ENCODE measurements around the gene FOSB. TPM values are rescaled to one million over a fixed set of nuclear protein-coding genes. Genes with fewer than 3 reads are reported as not detected.

FOSB gene
- total and polyA plus RNA-seq, 9 of the 15 experiments (the other 6 are each of a cell fraction or from before 2014, with no cell fraction given) = 0.11 to 2.7 (median 0.73) TPM

DNA sequence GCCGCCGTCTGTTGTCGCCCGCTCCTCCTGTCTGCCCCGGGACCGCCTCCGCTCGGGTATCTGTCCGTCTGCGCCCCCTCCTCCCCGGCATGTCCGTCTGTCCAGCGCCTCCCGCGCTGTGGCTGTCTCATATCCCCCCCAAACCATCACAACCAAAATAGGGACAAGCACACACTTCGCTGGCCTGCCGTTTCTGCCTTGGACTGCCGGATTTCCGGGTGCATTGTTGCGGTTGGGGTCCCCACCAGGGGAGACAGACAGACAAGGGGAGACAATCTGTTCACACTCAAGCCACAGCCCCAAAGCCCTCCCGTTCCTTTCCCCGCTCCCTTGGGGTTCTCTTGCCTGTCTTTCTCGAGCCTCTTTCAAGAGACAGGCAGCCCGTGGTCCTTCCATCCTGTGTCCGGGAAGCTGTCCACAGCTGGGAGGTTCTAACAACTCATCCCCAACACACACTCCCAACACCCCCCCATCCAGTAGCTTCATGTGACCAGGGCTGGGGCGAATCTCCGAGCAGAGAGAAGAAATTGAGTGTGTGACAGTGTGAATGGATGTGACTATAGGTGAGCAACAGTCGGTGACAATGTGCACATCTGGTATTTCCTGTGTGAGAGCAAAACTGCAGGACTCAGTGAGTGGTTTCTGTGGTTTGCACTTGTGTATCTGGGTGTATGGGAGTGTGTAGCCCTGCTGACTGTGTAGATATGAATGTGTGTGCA is 16.5 kb upstream of the FOSB start (continued):
- TF ChIP-seq, protein P1, sequence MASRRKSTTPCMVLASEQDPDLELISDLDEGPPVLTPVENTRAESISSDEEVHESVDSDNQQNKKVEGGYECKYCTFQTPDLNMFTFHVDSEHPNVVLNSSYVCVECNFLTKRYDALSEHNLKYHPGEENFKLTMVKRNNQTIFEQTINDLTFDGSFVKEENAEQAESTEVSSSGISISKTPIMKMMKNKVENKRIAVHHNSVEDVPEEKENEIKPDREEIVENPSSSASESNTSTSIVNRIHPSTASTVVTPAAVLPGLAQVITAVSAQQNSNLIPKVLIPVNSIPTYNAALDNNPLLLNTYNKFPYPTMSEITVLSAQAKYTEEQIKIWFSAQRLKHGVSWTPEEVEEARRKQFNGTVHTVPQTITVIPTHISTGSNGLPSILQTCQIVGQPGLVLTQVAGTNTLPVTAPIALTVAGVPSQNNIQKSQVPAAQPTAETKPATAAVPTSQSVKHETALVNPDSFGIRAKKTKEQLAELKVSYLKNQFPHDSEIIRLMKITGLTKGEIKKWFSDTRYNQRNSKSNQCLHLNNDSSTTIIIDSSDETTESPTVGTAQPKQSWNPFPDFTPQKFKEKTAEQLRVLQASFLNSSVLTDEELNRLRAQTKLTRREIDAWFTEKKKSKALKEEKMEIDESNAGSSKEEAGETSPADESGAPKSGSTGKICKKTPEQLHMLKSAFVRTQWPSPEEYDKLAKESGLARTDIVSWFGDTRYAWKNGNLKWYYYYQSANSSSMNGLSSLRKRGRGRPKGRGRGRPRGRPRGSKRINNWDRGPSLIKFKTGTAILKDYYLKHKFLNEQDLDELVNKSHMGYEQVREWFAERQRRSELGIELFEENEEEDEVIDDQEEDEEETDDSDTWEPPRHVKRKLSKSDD (conservative IDR thresholded peaks at IDR 0.05; ENCODE audit: low read length) = no peak
- TF ChIP-seq, protein P2, sequence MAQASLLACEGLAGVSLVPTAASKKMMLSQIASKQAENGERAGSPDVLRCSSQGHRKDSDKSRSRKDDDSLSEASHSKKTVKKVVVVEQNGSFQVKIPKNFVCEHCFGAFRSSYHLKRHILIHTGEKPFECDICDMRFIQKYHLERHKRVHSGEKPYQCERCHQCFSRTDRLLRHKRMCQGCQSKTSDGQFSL (CRISPR knock-in tag; IDR thresholded peaks at IDR 0.05) = no peak
- TF ChIP-seq, protein P2 (tag; IDR thresholded peaks at IDR 0.05) = no peak
- TF ChIP-seq, protein P3, sequence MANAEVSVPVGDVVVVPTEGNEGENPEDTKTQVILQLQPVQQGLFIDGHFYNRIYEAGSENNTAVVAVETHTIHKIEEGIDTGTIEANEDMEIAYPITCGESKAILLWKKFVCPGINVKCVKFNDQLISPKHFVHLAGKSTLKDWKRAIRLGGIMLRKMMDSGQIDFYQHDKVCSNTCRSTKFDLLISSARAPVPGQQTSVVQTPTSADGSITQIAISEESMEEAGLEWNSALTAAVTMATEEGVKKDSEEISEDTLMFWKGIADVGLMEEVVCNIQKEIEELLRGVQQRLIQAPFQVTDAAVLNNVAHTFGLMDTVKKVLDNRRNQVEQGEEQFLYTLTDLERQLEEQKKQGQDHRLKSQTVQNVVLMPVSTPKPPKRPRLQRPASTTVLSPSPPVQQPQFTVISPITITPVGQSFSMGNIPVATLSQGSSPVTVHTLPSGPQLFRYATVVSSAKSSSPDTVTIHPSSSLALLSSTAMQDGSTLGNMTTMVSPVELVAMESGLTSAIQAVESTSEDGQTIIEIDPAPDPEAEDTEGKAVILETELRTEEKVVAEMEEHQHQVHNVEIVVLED (CRISPR knock-in tag; IDR thresholded peaks at IDR 0.05) = no peak
- TF ChIP-seq ZNF140 (CRISPR knock-in tag; IDR thresholded peaks at IDR 0.05) = no peak
- peak; percentile 23 for TF ChIP-seq EGR1 (conservative IDR thresholded peaks at IDR 0.05)
- TF ChIP-seq TFAM (CRISPR knock-in tag; conservative IDR thresholded peaks at IDR 0.05) = no peak
- TF ChIP-seq, protein P4, sequence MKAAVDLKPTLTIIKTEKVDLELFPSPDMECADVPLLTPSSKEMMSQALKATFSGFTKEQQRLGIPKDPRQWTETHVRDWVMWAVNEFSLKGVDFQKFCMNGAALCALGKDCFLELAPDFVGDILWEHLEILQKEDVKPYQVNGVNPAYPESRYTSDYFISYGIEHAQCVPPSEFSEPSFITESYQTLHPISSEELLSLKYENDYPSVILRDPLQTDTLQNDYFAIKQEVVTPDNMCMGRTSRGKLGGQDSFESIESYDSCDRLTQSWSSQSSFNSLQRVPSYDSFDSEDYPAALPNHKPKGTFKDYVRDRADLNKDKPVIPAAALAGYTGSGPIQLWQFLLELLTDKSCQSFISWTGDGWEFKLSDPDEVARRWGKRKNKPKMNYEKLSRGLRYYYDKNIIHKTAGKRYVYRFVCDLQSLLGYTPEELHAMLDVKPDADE (conservative IDR thresholded peaks at IDR 0.05; ENCODE audit: control insufficient read depth, low read depth, low read length) = no peak
- TF ChIP-seq ZEB2 (IDR thresholded peaks at IDR 0.05) = no peak
- TF ChIP-seq, protein P5, sequence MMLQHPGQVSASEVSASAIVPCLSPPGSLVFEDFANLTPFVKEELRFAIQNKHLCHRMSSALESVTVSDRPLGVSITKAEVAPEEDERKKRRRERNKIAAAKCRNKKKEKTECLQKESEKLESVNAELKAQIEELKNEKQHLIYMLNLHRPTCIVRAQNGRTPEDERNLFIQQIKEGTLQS (IDR thresholded peaks at IDR 0.05) = no peak
- TF ChIP-seq, protein P5 (CRISPR knock-in tag; conservative IDR thresholded peaks at IDR 0.05) = no peak
- TF ChIP-seq, protein P6, sequence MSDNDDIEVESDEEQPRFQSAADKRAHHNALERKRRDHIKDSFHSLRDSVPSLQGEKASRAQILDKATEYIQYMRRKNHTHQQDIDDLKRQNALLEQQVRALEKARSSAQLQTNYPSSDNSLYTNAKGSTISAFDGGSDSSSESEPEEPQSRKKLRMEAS (CRISPR knock-in tag; IDR thresholded peaks at IDR 0.05) = no peak
- no peak for TF ChIP-seq ETV6 (IDR thresholded peaks at IDR 0.05; ENCODE audit: borderline replicate concordance in 1 of 2, low read depth in 2 of 2, low read length in 1 of 2)
- no peak for TF ChIP-seq ETV6 (CRISPR knock-in tag; IDR thresholded peaks at IDR 0.05; ENCODE audit: borderline replicate concordance)
- no peak for TF ChIP-seq ZBTB1 (CRISPR knock-in tag; IDR thresholded peaks at IDR 0.05; ENCODE audit: borderline replicate concordance, low read depth)
- TF ChIP-seq TRIM24 (IDR thresholded peaks at IDR 0.05) = no peak
- no peak for TF ChIP-seq ZSCAN29 (IDR thresholded peaks at IDR 0.05)
- no peak for TF ChIP-seq SMAD3 (CRISPR knock-in tag; conservative IDR thresholded peaks at IDR 0.05)
- TF ChIP-seq, protein P7, sequence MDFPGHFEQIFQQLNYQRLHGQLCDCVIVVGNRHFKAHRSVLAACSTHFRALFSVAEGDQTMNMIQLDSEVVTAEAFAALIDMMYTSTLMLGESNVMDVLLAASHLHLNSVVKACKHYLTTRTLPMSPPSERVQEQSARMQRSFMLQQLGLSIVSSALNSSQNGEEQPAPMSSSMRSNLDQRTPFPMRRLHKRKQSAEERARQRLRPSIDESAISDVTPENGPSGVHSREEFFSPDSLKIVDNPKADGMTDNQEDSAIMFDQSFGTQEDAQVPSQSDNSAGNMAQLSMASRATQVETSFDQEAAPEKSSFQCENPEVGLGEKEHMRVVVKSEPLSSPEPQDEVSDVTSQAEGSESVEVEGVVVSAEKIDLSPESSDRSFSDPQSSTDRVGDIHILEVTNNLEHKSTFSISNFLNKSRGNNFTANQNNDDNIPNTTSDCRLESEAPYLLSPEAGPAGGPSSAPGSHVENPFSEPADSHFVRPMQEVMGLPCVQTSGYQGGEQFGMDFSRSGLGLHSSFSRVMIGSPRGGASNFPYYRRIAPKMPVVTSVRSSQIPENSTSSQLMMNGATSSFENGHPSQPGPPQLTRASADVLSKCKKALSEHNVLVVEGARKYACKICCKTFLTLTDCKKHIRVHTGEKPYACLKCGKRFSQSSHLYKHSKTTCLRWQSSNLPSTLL (IDR thresholded peaks at IDR 0.05) = no peak
